Small intestine (tissue), 4 donors: ENCODE data around the gene PCMT1. TPM values are rescaled to one million over a fixed set of nuclear protein-coding genes. Genes with fewer than 3 reads are reported as not detected.

Source experiments
- polyA plus RNA-seq, 4 donors: library from polyadenylated mRNA; stranded (reverse) in 3 of 4; unstranded in 1 of 4; fragments of 200-250 nt in 3 of 4; fragments of 120-200 nt in 1 of 4; gene quantifications; one replicate each; pipeline versions ENCODE4 v1.2.1 to v1.2.3, GENCODE V29; 2013
- donor health status: healthy with polysubstance abuse.
- donor health status: Bipolar disorder and iron deficiency.
- donor health status: healthy.

Gene PCMT1
- polyA plus RNA-seq, 4 donors: 38.9 to 75.7 (median 55.0) TPM

Other genes starting within 250 kb of the PCMT1 start
- gene PPIL4, start 203.7 kb upstream of the PCMT1 start, polyA plus RNA-seq: 10 to 100 TPM; 15.1 to 34.8 (median 16.2) TPM
- gene GINM1, start 183.4 kb upstream of the PCMT1 start, polyA plus RNA-seq: 10 to 100 TPM in 3 of 4 donors, 1 to 10 TPM in 1; 9.2 to 29.9 (median 22.7) TPM
- 10 to 100 TPM in 3 of 4 donors, 1 to 10 TPM in 1; 7.8 to 18.4 (median 13.5) TPM for gene KATNA1, start 101.0 kb upstream of the PCMT1 start, polyA plus RNA-seq
- 10 to 100 TPM in 1 of 4 donors, 1 to 10 TPM in 3; 4.1 to 23.0 (median 7.3) TPM for gene LATS1, start 31.6 kb upstream of the PCMT1 start, polyA plus RNA-seq
- gene NUP43, start 3.2 kb upstream of the PCMT1 start, polyA plus RNA-seq: 10 to 100 TPM in 2 of 4 donors, 1 to 10 TPM in 2; 2.7 to 28.9 (median 7.9) TPM
- gene LRP11, start 114.6 kb downstream of the PCMT1 start, polyA plus RNA-seq: 10 to 100 TPM in 2 of 4 donors, 1 to 10 TPM in 1, not detected in 1; 2.2 to 32.1 (median 19.7) TPM
- under 1 TPM in 1 of 4 donors, not detected in 3; 0.13 TPM for gene RAET1E, start 148.4 kb downstream of the PCMT1 start, polyA plus RNA-seq
- under 1 TPM in 2 of 4 donors, not detected in 2; 0.15 to 0.27 TPM for gene RAET1G, start 173.4 kb downstream of the PCMT1 start, polyA plus RNA-seq
- under 1 TPM in 2 of 4 donors, not detected in 2; 0.10 to 0.30 TPM for gene ULBP2, start 192.3 kb downstream of the PCMT1 start, polyA plus RNA-seq
- gene ULBP1, start 214.2 kb downstream of the PCMT1 start, polyA plus RNA-seq: under 1 TPM in 1 of 4 donors, not detected in 3; 0.36 TPM